Colonic mucosa (tissue), 4 donors: ENCODE data around the gene ZNF341. TPM values are rescaled to one million over a fixed set of nuclear protein-coding genes. Genes with fewer than 3 reads are reported as not detected.

Experiments used
- DNase-seq: peaks from one replicate; pipeline ENCODE4 v3.0.0-alpha.2; 2020
- H3K27ac ChIP-seq: fragments of 200-600 bp; one replicate; pipeline ENCODE4 v1.8.0; 2021
- H3K27me3 ChIP-seq: fragments of 200-600 bp; one replicate; pipeline ENCODE4 v1.8.0; 2021
- H3K36me3 ChIP-seq: fragments of 200-600 bp; one replicate; pipeline ENCODE4 v1.8.0; 2021
- H3K4me1 ChIP-seq: fragments of 200-600 bp; one replicate; pipeline ENCODE4 v1.8.0; 2021; ENCODE audit warnings: mild to moderate bottlenecking
- H3K4me3 ChIP-seq: fragments of 200-600 bp; one replicate; pipeline ENCODE4 v1.8.0; 2021
- H3K9ac ChIP-seq, 2 donors: one replicate each; pipeline ENCODE4 v1.7.0; 2013; ENCODE audit warnings: control low read depth in 2 of 2, low read depth in 2 of 2, low read length in 2 of 2
- H3K9me3 ChIP-seq: fragments of 200-600 bp; one replicate; pipeline ENCODE4 v1.8.0; 2021
- intact Hi-C: fragments of 100-400 bp; cut with DNase I; formaldehyde crosslinking; loops from one replicate; pipeline ENCODE4 v1.14.1; 2022
- total RNA-seq, 2 donors: library from RNA; stranded (reverse); fragmentation: NEBNext Ultra II Directional in 1 of 2; extraction: Animal tissue kit (Norgen Biotek cat#: 25700) in 1 of 2; gene quantifications; one replicate each; pipeline ENCODE4 v1.2.1, GENCODE V29; 2021
- TF ChIP-seq, protein P1 (sequence below): fragments of 200-600 bp; IDR thresholded peaks from one replicate; pipeline ENCODE4 v1.8.0; 2022; ENCODE audit warnings: antibody characterized with exemption, mild to moderate bottlenecking
- donor health status: healthy.
- donor health status: DM: no; HTN: no; CAD: no.
- donor health status: DM: no; HTN: no; CAD: no.

Gene ZNF341
- total RNA-seq, 2 donors from 2014 or later, result 2.7 to 6.1 TPM

DNA sequence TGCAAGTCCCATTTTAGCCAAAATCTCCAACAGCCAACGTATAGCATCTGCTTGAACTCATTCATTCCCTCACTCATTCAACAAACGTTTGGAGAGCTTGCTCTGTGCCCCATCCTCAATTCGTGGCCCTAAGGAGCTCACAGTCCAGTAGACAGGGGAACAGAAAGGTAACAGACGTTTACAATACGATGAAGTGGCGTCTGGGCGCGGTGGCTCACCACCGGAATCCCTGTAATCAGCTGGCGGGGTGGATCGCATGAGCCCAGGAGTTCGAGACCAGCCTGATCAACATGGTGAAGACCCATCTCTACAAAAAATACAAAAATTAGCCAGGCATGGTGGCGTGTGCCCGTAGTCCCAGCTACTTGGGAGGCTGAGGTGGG lies 44.8 kb upstream of the ZNF341 start:
- Histone ChIP-seq H3K4me3 (peak overlapping the region; percentile 42), H3K27ac (no peak overlapping the region), H3K27me3 (no peaks in the 10 kb centered on the region), H3K36me3 (no peaks in the 10 kb centered on the region), H3K4me1 (peaks cover 13% of the 10 kb centered on the region), H3K9me3 (no peaks in the 10 kb centered on the region), H3K9ac (peak overlapping the region in 1 of 2 donors; percentile 28)
- DNase-seq, result no peak
- intact Hi-C loops, result no loop called here
- TF ChIP-seq, protein P1, sequence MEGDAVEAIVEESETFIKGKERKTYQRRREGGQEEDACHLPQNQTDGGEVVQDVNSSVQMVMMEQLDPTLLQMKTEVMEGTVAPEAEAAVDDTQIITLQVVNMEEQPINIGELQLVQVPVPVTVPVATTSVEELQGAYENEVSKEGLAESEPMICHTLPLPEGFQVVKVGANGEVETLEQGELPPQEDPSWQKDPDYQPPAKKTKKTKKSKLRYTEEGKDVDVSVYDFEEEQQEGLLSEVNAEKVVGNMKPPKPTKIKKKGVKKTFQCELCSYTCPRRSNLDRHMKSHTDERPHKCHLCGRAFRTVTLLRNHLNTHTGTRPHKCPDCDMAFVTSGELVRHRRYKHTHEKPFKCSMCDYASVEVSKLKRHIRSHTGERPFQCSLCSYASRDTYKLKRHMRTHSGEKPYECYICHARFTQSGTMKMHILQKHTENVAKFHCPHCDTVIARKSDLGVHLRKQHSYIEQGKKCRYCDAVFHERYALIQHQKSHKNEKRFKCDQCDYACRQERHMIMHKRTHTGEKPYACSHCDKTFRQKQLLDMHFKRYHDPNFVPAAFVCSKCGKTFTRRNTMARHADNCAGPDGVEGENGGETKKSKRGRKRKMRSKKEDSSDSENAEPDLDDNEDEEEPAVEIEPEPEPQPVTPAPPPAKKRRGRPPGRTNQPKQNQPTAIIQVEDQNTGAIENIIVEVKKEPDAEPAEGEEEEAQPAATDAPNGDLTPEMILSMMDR, result no peak

DNA sequence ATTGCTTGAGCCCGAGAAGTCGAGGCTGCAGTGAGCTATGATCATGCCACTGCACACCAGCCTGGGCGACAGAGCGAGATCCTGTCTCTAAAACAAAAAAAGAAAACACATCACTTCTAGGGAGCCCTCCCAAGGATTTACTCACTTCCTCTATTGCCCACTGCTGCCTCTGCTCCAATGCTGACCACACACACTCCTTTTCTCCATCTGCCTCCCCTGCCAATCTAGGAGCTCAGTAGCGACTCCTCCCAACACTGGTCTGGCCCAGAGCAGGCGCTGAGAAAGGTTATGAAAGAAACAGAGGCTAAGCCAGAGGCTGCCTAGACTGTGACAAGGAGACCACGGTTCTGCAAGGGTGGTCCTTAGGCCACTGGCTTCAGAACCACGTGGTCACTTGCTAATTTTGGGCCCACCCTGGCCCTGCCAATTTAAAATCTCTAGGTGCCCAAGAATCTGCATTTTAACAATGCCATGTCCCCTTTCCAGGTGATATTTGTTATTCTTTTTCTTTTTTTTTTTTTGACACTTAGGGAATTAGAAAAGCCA lies 44.4 kb upstream of the ZNF341 start:
- intact Hi-C loops, result no loop called here
- H3K27ac ChIP-seq, result no peak overlapping the region

DNA sequence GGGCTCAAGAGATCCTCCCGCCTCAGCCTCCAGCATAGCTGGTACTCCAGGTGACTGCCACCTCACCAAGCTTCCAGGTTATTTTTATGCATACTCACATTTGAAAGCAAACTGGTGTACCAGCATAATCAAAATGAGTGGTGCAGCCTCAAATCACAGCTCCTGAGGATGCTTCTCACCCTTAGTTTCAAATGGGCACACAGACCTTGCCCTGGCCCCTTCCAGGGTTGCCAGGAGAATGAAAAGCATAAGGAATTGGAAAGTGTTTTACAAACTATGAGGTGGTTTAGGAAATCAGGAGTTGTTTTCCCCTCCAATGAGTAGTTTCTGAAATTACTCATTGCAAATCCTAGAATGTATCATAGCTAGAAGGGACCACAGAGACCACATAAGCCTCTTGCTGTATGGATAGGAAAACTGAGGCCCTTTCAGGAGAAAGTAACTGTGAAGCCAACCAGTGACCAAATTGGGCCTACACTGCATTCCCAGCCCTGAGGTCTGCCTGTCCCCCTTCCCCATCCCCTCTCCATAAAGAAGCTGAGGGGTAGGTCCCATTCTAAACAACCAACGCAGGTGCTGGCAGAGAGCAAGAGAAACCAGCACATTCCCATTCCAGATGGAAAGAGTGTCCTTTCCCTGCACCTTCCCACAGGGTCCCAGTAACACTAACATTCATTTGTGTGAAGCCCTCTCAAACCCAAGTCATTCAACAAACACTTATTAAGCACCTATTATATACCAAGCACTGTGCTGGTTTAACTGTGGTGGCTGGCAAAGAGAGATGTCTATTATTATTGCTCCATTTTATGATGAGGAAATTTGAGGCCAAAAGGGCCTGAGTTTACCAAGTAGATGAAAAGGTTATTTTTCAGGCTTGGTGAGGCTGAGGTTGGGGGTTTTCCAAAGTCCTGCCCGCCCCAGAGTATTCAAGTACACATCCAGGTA lies 43.5 kb upstream of the ZNF341 start:
- H3K27ac ChIP-seq, result no peak overlapping the region
- intact Hi-C loops, result no loop called here
- H3K9me3 ChIP-seq, result no peaks in the 10 kb centered on the region
- H3K4me1 ChIP-seq, result peaks cover 13% of the 10 kb centered on the region
- no peak overlapping the region for H3K9ac ChIP-seq
- no peak for DNase-seq
- no peaks in the 10 kb centered on the region for H3K36me3 ChIP-seq
- no peak overlapping the region for H3K4me3 ChIP-seq
- TF ChIP-seq, protein P1, result no peak
- no peaks in the 10 kb centered on the region for H3K27me3 ChIP-seq

More for the DNA sequence above, 44.4 kb upstream of the ZNF341 start:
- no peaks in the 10 kb centered on the region for H3K27me3 ChIP-seq
- DNase-seq, result no peak
- H3K4me1 ChIP-seq, result peaks cover 13% of the 10 kb centered on the region
- TF ChIP-seq, protein P1, result no peak
- no peak overlapping the region for H3K9ac ChIP-seq
- no peak overlapping the region for H3K4me3 ChIP-seq
- no peaks in the 10 kb centered on the region for H3K9me3 ChIP-seq
- H3K36me3 ChIP-seq, result no peaks in the 10 kb centered on the region

DNA sequence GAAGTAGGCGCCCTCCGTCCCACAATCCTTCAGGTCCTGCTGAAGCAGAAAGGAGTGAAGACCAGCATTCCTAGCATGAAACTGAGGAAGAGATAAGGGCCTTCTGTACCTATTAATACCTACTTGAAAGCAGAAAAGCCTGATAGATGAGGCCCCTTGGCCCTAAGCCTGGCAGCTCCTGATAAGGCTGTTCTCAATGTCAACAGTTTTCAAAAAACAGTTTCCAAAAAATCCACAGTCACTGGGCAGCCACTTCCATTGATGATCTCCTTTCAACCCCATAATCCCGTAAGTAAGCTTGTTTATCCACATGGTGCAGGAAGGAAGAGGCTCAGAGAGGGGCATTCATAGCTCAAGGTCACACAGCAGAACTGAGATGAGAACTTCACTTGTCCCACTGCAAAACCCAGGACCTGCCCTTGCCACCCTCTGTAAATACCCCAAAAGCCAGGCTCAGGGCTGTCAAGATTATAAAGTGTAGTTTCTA lies 42.8 kb upstream of the ZNF341 start:
- no peaks in the 10 kb centered on the region for H3K27me3 ChIP-seq
- peaks cover 13% of the 10 kb centered on the region for H3K4me1 ChIP-seq
- intact Hi-C loops, result no loop called here
- no peak overlapping the region for H3K27ac ChIP-seq
- H3K36me3 ChIP-seq, result no peaks in the 10 kb centered on the region
- TF ChIP-seq, protein P1, result no peak
- H3K9ac ChIP-seq, result no peak overlapping the region
- DNase-seq, result no peak
- no peaks in the 10 kb centered on the region for H3K9me3 ChIP-seq
- no peak overlapping the region for H3K4me3 ChIP-seq

DNA sequence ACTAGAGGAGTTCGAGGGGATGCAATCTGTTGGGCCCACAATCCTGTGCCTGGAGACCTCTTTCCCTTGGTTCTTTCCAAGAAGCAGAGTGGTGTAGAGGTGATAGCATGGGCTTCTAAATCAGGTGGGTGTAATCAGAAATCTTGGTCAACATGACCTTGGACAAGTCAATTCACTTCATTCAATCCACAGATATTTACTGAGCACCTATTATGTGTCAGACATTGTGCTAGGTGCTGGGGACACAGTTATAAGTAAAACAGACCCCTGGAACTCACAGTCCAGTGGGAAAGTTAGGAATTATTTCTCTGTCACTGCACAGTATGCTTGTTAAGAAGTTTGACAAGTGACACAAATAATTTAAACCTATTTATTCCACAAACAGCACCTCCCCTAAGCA lies 42.3 kb upstream of the ZNF341 start:
- H3K36me3 ChIP-seq, result no peaks in the 10 kb centered on the region
- no peak overlapping the region for H3K4me3 ChIP-seq
- H3K27me3 ChIP-seq, result no peaks in the 10 kb centered on the region
- H3K4me1 ChIP-seq, result peaks cover 13% of the 10 kb centered on the region
- TF ChIP-seq, protein P1, result no peak
- H3K9ac ChIP-seq, result no peak overlapping the region
- no peaks in the 10 kb centered on the region for H3K9me3 ChIP-seq
- intact Hi-C loops, result no loop called here
- no peak overlapping the region for H3K27ac ChIP-seq
- no peak for DNase-seq
